ENCODE data around the gene SLC9C2.
"Not testable (repeated sequence)": the region's sequence is repeated elsewhere in the genome, so short reads cannot be mapped to it uniquely, and the experiment has no call there.

SLC9C2 gene

DNA sequence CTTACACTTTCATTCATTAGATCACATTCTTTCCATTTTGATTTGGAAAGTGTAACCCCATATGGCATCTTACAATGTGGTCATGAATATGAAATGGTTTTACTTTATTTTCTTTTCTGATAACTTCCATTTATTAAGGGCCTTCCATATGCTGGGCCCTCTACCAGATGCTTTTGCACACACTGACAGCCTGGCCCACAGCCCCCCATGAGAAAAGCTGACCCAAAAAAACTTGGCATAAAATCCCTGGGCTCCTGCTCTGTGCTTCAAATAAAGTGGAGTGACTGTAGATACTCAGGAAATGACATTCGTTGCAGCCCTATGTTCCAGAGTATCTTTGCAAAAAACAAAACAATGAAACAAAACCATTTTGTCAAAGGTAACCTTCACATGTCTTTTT, 76.9 kb downstream of the SLC9C2 start:
- Mint-ChIP-seq H3K36me3 (ENCODE audit: low read depth) (no peaks in the 10 kb centered on the region), H3K27ac (no peak overlapping the region), H3K4me1 (no peaks in the 10 kb centered on the region)

DNA sequence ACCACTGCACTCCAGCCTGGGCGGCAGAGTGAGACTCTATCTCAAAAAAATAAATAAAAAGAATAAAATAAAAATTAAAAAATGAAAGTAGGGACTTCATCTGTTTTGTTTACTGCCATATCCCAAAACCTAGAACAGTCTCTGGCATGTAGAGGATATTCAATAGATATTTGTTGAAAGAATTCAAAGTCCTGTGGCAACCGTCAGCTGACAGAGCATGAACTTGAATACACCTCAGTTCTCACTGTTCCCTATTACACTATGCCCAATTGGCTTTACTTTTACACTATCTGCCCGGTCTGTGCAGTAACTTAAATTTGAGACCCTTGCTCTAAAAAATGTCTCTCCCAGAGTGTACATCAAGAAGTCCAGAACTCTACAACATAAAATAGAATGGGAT, 79.5 kb downstream of the SLC9C2 start:
- no peaks in the 10 kb centered on the region for H3K27me3 Mint-ChIP-seq (ENCODE audit: low read depth, poor library complexity)
- H3K4me1 Mint-ChIP-seq, result peaks cover 3% of the 10 kb centered on the region
- no peak for DNase-seq
- TF ChIP-seq, protein P1, sequence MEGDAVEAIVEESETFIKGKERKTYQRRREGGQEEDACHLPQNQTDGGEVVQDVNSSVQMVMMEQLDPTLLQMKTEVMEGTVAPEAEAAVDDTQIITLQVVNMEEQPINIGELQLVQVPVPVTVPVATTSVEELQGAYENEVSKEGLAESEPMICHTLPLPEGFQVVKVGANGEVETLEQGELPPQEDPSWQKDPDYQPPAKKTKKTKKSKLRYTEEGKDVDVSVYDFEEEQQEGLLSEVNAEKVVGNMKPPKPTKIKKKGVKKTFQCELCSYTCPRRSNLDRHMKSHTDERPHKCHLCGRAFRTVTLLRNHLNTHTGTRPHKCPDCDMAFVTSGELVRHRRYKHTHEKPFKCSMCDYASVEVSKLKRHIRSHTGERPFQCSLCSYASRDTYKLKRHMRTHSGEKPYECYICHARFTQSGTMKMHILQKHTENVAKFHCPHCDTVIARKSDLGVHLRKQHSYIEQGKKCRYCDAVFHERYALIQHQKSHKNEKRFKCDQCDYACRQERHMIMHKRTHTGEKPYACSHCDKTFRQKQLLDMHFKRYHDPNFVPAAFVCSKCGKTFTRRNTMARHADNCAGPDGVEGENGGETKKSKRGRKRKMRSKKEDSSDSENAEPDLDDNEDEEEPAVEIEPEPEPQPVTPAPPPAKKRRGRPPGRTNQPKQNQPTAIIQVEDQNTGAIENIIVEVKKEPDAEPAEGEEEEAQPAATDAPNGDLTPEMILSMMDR (IDR thresholded peaks at IDR 0.05), result no peak
- no peak overlapping the region for H3K27ac Mint-ChIP-seq
- no peaks in the 10 kb centered on the region for H3K9me3 Mint-ChIP-seq
- H3K4me3 Mint-ChIP-seq, result no peak overlapping the region
- no peaks in the 10 kb centered on the region for H3K36me3 Mint-ChIP-seq (ENCODE audit: low read depth)

More for the DNA sequence above, 76.9 kb downstream of the SLC9C2 start:
- DNase-seq, result no peak
- Mint-ChIP-seq H3K9me3 (no peaks in the 10 kb centered on the region), H3K27me3 (ENCODE audit: low read depth, poor library complexity) (peaks cover 3% of the 10 kb centered on the region), H3K4me3 (no peak overlapping the region)
- TF ChIP-seq, protein P1 (IDR thresholded peaks at IDR 0.05), result no peak

DNA sequence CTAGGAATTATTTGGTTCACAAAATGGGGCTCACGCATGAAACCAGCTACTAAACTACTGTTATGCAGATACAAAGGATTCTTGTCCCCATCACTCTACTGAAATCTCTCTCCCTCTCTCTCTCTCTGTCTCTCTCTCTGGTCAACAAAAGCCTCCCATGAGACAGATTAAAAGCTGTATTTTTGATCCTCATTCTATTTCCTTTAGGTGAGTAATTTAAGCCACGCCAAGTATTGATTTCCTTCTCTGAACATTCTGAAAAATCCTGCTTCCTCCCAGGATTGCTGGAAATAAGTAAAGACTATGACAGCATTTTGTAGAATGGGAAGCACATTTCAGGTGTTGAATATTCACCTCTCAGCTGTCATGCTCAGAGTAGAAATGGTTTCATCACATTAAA, 82.1 kb downstream of the SLC9C2 start:
- no peak for DNase-seq
- Mint-ChIP-seq H3K27ac (no peak overlapping the region), H3K27me3 (ENCODE audit: low read depth, poor library complexity) (no peaks in the 10 kb centered on the region), H3K4me3 (no peak overlapping the region), H3K9me3 (no peaks in the 10 kb centered on the region), H3K4me1 (peaks cover 13% of the 10 kb centered on the region), H3K36me3 (ENCODE audit: low read depth) (no peaks in the 10 kb centered on the region)
- TF ChIP-seq, protein P1 (IDR thresholded peaks at IDR 0.05), result no peak

DNA sequence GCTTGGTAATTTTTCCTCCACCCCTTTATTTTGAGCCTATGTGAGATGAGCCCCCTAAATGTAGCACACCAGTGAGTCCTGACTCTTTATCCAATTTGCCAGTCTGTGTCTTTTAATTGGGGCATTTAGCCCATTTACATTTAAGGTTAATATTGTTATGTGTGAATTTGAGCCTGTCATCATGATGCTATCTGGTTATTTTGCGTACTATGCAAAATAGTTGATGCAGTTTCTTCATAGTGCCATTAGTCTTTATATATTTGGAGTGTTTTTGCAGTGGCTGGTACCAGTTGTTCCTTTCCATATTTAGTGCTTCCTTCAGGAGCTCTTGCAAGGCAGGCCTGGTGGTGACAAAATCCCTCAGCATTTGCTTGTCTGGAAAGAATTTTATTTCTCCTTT, 88.4 kb downstream of the SLC9C2 start:
- Mint-ChIP-seq H3K9me3 (peaks cover 17% of the 10 kb centered on the region), H3K4me1 (peaks cover 13% of the 10 kb centered on the region), H3K27me3 (ENCODE audit: low read depth, poor library complexity) (peaks cover 17% of the 10 kb centered on the region)
- not testable (repeated sequence) for H3K4me3 Mint-ChIP-seq; H3K27ac Mint-ChIP-seq; DNase-seq; H3K36me3 Mint-ChIP-seq (ENCODE audit: low read depth)

DNA sequence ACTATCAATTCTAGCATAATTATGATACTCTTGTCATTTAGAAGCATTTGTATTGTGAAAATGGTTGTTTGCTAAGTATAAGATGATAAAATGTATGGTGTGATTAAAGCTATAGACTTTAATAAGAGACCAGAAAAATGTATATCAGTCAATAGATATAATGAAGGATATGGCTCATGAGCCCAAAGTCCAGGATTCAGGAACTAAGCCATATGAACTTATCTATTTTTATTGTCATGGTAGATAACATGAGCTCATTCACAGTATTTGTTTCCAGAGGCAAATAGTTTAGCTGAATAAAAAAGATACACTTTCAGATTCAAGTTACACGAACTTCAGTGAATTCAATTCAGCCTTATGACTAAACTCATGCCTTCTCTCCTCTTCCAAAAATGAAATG, 93.1 kb downstream of the SLC9C2 start:
- Mint-ChIP-seq H3K4me1 (peaks cover 25% of the 10 kb centered on the region), H3K4me3 (no peak overlapping the region), H3K36me3 (ENCODE audit: low read depth) (no peaks in the 10 kb centered on the region), H3K9me3 (peaks cover 13% of the 10 kb centered on the region), H3K27ac (no peak overlapping the region), H3K27me3 (ENCODE audit: low read depth, poor library complexity) (peaks cover 11% of the 10 kb centered on the region)
- TF ChIP-seq, protein P1 (IDR thresholded peaks at IDR 0.05), result no peak
- DNase-seq, result no peak

DNA sequence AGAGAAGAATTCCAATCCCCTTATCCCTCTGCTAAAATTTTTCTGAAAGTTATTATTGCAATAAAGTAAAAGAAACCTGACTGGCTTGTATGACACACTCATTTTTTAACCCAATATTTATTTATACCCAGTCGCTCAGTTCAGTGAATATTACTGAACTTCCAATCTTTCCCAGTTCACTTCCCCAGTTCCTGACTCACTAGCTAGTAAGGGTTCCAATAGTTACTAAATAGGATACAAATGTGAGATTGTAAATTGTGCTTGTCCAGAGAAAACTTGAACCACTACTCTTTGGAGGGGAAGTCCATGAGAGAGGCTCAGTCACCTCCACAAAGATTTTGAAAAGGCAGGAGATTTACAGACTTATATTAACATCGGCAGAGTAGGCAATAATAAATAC, 94.3 kb downstream of the SLC9C2 start:
- H3K9me3 Mint-ChIP-seq, result peaks cover 3% of the 10 kb centered on the region
- DNase-seq, result no peak
- TF ChIP-seq, protein P1 (IDR thresholded peaks at IDR 0.05), result no peak
- no peak overlapping the region for H3K4me3 Mint-ChIP-seq
- H3K36me3 Mint-ChIP-seq (ENCODE audit: low read depth), result no peaks in the 10 kb centered on the region
- H3K27me3 Mint-ChIP-seq (ENCODE audit: low read depth, poor library complexity), result peaks cover 7% of the 10 kb centered on the region
- peaks cover 25% of the 10 kb centered on the region for H3K4me1 Mint-ChIP-seq
- H3K27ac Mint-ChIP-seq, result no peak overlapping the region

Data from nephron progenitor cell (in vitro differentiated cells).